Measurements from ENCODE around the gene CFAP221. TPM values are rescaled to one million over a fixed set of nuclear protein-coding genes. Genes with fewer than 3 reads are reported as not detected.

Gene CFAP221
- total RNA-seq, 1 donor from 2014 or later = 26.3 TPM

GRCh38 chr2:119645173-119645855 is 101.1 kb downstream of the CFAP221 start:
- DNase-seq (no peak), ATAC-seq (no peak)
- peaks cover 11% of the 10 kb centered on the region for H3K9me3 ChIP-seq
- H3K27me3 ChIP-seq = no peaks in the 10 kb centered on the region
- intact Hi-C loops (cut with DNase I) = no loop called here
- H3K4me1 ChIP-seq = peaks cover 11% of the 10 kb centered on the region
- H3K4me3 ChIP-seq = no peak overlapping the region
- H3K27ac ChIP-seq = no peak overlapping the region
- no peak for TF ChIP-seq CTCF (IDR thresholded peaks at IDR 0.05)
- no peaks in the 10 kb centered on the region for H3K36me3 ChIP-seq

- Histone ChIP-seq H3K27ac (no peak overlapping the region), H3K9me3 (peaks cover 11% of the 10 kb centered on the region), H3K36me3 (no peaks in the 10 kb centered on the region), H3K4me3 (no peak overlapping the region), H3K27me3 (no peaks in the 10 kb centered on the region), H3K4me1 (peaks cover 11% of the 10 kb centered on the region)
- ATAC-seq (no peak), DNase-seq (no peak)
- intact Hi-C loops (cut with DNase I) = no loop called here
- no peak for TF ChIP-seq CTCF (IDR thresholded peaks at IDR 0.05)
These were observed 101.9 kb downstream of the CFAP221 start for GRCh38 chr2:119646149-119646548.

DNA sequence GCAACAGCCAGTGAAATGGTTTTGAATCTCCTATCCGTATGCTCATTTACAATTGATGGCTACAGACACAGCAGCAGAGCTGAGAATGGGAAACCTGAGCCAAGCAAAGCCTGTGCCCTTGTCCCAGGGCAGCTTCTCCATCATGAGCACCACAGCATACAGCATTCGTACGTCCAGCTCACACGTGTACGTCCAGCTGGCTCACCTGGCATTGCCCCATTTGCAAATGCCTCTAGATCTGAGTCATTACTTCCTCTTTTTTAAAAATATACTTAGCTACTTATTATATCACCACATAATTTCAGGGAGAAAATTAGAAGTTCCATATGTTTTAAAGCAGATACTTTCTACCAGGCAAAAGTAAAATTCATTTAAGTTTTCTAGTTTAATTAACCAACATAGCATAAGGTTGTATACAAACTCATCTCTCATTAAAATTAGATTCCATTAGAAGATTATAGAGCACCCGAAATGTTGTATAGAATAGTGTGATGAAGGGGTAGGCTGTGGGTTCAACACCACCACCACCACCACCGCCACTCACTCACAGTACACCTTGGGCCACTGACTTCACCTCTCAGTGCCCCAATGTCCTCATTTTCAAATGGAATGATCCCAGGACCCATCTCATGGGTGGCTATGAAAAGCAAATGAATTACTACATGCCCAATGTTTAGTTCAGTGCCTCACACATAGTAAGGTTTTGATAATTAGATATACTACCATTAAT is 103.4 kb downstream of the CFAP221 start:
- intact Hi-C loops (cut with DNase I) = no loop called here

DNA sequence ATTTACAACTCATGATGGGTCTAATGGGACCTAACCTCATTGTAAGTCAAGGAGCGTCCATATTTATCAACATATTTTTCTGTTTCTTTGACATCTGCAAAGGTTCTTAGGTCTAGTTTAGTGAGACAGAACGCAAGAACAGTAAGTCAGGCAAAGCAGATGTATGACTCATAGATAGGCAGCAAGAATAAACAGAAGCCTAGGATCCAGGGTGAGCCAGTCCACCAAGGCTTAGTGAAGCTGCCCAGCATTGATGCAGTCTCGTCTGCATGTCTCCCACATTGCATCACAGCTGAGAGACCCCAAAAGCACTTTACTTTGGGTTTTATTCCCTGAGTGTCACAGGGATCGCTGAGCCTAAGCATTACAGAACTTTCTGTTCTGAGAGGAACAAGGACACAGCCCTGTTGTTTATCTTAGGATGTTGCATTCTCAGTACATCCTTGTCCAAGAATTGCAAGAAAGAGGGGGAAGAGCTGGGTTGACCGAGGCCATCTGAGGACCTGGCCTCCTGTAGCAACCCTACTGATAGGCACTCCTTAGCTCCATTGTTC is 105.2 kb downstream of the CFAP221 start:
- no peak for TF ChIP-seq CTCF (IDR thresholded peaks at IDR 0.05)
- Histone ChIP-seq H3K9me3 (peaks cover 11% of the 10 kb centered on the region), H3K4me3 (no peak overlapping the region), H3K4me1 (peaks cover 7% of the 10 kb centered on the region), H3K36me3 (no peaks in the 10 kb centered on the region), H3K27me3 (no peaks in the 10 kb centered on the region), H3K27ac (no peak overlapping the region)
- ATAC-seq = no peak
- intact Hi-C loops (cut with DNase I) = no loop called here
- no peak for DNase-seq

More for the DNA sequence above, 103.4 kb downstream of the CFAP221 start:
- H3K36me3 ChIP-seq = no peaks in the 10 kb centered on the region
- H3K27ac ChIP-seq = no peak overlapping the region
- TF ChIP-seq CTCF (IDR thresholded peaks at IDR 0.05) = no peak
- DNase-seq (no peak), ATAC-seq (peak; percentile 19)
- peaks cover 7% of the 10 kb centered on the region for H3K4me1 ChIP-seq
- no peak overlapping the region for H3K4me3 ChIP-seq
- peaks cover 11% of the 10 kb centered on the region for H3K9me3 ChIP-seq
- H3K27me3 ChIP-seq = no peaks in the 10 kb centered on the region

DNA sequence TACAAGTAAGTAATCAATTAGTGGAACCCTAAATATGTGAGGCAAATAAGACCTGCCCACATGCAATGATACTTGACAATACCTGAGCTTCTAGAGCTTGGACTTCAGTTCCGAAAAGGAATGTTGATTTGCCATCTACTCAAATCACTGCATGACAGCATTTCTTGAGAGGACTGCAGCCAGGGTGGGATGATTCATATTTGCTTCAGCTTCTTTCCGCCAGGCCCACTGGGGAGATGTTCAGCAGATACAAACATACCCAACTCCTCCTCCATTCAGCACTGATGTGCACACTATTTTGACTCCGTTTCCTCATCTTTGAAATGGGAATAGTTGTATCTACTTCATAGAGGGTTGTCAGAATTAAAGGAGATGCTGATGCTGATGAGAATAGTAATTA is 106.0 kb downstream of the CFAP221 start:
- ATAC-seq = no peak
- intact Hi-C loops (cut with DNase I) = no loop called here
- no peak overlapping the region for H3K27ac ChIP-seq
- H3K4me3 ChIP-seq = no peak overlapping the region
- no peak for DNase-seq
- H3K27me3 ChIP-seq = no peaks in the 10 kb centered on the region
- H3K9me3 ChIP-seq = peaks cover 11% of the 10 kb centered on the region
- no peak for TF ChIP-seq CTCF (IDR thresholded peaks at IDR 0.05)
- peaks cover 5% of the 10 kb centered on the region for H3K4me1 ChIP-seq
- no peaks in the 10 kb centered on the region for H3K36me3 ChIP-seq

All from upper lobe of right lung (tissue), 1 donor.